ENCODE results near the gene PDE8B. TPM values are rescaled to one million over a fixed set of nuclear protein-coding genes. Genes with fewer than 3 reads are reported as not detected.

PDE8B gene
- total RNA-seq, 1 donor from 2014 or later: 2.9 TPM

- no peaks in the 10 kb centered on the region for H3K36me3 Mint-ChIP-seq
- no peak for TF ChIP-seq CTCF (IDR thresholded peaks at IDR 0.05; ENCODE audit: unreplicated experiment)
- H3K27me3 Mint-ChIP-seq (ENCODE audit: low read depth): peaks cover 7% of the 10 kb centered on the region
- H3K9me3 Mint-ChIP-seq: no peaks in the 10 kb centered on the region
- H3K4me1 Mint-ChIP-seq: peaks cover 2% of the 10 kb centered on the region
- H3K4me3 Mint-ChIP-seq: no peak overlapping the region
- no peak overlapping the region for H3K27ac Mint-ChIP-seq
- no peak for DNase-seq (ENCODE audit: low spot score in 2 of 2, unreplicated experiment in 2 of 2)
Observed at GRCh38 chr5:77353251-77353650, 142.8 kb downstream of the PDE8B start.

- DNase-seq (ENCODE audit: low spot score in 2 of 2, unreplicated experiment in 2 of 2): no peak
- Mint-ChIP-seq H3K4me3 (no peak overlapping the region), H3K27me3 (ENCODE audit: low read depth) (peaks cover 7% of the 10 kb centered on the region), H3K36me3 (no peaks in the 10 kb centered on the region), H3K4me1 (peaks cover 11% of the 10 kb centered on the region), H3K9me3 (no peaks in the 10 kb centered on the region), H3K27ac (no peak overlapping the region)
- no peak for TF ChIP-seq CTCF (IDR thresholded peaks at IDR 0.05; ENCODE audit: unreplicated experiment)
Observed at GRCh38 chr5:77354454-77354853, 144.0 kb downstream of the PDE8B start.

GRCh38 chr5:77355080-77355479, 144.6 kb downstream of the PDE8B start:
- H3K27ac Mint-ChIP-seq: no peak overlapping the region
- TF ChIP-seq CTCF (IDR thresholded peaks at IDR 0.05; ENCODE audit: unreplicated experiment): no peak
- no peak overlapping the region for H3K4me3 Mint-ChIP-seq
- no peak for DNase-seq (ENCODE audit: low spot score in 2 of 2, unreplicated experiment in 2 of 2)
- H3K27me3 Mint-ChIP-seq (ENCODE audit: low read depth): peaks cover 7% of the 10 kb centered on the region
- peaks cover 11% of the 10 kb centered on the region for H3K4me1 Mint-ChIP-seq
- no peaks in the 10 kb centered on the region for H3K9me3 Mint-ChIP-seq
- H3K36me3 Mint-ChIP-seq: no peaks in the 10 kb centered on the region

GRCh38 chr5:77355751-77356150, 145.3 kb downstream of the PDE8B start:
- no peaks in the 10 kb centered on the region for H3K9me3 Mint-ChIP-seq
- H3K4me3 Mint-ChIP-seq: no peak overlapping the region
- no peaks in the 10 kb centered on the region for H3K36me3 Mint-ChIP-seq
- DNase-seq (ENCODE audit: low spot score in 2 of 2, unreplicated experiment in 2 of 2): no peak
- H3K4me1 Mint-ChIP-seq: peaks cover 14% of the 10 kb centered on the region
- no peak for TF ChIP-seq CTCF (IDR thresholded peaks at IDR 0.05; ENCODE audit: unreplicated experiment)
- no peak overlapping the region for H3K27ac Mint-ChIP-seq
- H3K27me3 Mint-ChIP-seq (ENCODE audit: low read depth): peaks cover 7% of the 10 kb centered on the region

- H3K4me1 Mint-ChIP-seq: peaks cover 14% of the 10 kb centered on the region
- H3K27ac Mint-ChIP-seq: no peak overlapping the region
- peaks cover 4% of the 10 kb centered on the region for H3K27me3 Mint-ChIP-seq (ENCODE audit: low read depth)
- H3K9me3 Mint-ChIP-seq: no peaks in the 10 kb centered on the region
- no peaks in the 10 kb centered on the region for H3K36me3 Mint-ChIP-seq
- DNase-seq (ENCODE audit: low spot score in 2 of 2, unreplicated experiment in 2 of 2): no peak
- H3K4me3 Mint-ChIP-seq: no peak overlapping the region
- no peak for TF ChIP-seq CTCF (IDR thresholded peaks at IDR 0.05; ENCODE audit: unreplicated experiment)
Observed at GRCh38 chr5:77356740-77357139, 146.3 kb downstream of the PDE8B start.

All from mesothelial cell of epicardium (in vitro differentiated cells).